Panc1 (cell line): ENCODE data around the gene C6orf163.

Experiments
- TCF7L2 ChIP-seq: IDR thresholded peaks from 2 replicates; pipeline ENCODE4 v1.6.1; 2011; ENCODE audit warnings: mild to moderate bottlenecking, low read depth, low read length, inconsistent platforms
- TF ChIP-seq, protein P1 (sequence below), 2 experiments: IDR thresholded peaks; 2 replicates each; pipeline ENCODE4 v1.6.1; 2011 to 2012; ENCODE audit warnings: low read depth in 2 of 2, control low read depth in 1 of 2, low read length in 1 of 2, mild to moderate bottlenecking in 1 of 2, moderate library complexity in 1 of 2; ENCODE audit not compliant: insufficient read depth in 1 of 2

DNA sequence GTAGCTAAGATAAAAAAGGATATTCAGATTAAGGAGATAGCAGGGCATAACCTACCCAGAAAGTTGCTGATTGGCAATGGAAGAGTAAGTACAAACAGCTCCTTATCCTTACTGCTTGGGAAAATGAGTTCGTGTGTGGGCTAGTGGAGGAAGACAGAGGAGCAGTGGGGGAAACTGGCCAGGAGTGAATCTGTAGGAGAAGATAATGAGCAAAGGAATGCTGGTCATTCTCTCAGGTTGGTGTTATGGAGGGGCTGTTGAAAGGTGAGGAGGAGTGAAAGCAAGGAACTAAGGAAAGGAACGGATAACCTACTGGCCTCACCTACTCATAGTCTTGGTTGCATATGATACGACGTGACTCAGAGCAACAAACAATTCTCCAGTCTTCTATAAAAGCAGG, 8.2 kb upstream of the C6orf163 start:
- TF ChIP-seq, protein P1, sequence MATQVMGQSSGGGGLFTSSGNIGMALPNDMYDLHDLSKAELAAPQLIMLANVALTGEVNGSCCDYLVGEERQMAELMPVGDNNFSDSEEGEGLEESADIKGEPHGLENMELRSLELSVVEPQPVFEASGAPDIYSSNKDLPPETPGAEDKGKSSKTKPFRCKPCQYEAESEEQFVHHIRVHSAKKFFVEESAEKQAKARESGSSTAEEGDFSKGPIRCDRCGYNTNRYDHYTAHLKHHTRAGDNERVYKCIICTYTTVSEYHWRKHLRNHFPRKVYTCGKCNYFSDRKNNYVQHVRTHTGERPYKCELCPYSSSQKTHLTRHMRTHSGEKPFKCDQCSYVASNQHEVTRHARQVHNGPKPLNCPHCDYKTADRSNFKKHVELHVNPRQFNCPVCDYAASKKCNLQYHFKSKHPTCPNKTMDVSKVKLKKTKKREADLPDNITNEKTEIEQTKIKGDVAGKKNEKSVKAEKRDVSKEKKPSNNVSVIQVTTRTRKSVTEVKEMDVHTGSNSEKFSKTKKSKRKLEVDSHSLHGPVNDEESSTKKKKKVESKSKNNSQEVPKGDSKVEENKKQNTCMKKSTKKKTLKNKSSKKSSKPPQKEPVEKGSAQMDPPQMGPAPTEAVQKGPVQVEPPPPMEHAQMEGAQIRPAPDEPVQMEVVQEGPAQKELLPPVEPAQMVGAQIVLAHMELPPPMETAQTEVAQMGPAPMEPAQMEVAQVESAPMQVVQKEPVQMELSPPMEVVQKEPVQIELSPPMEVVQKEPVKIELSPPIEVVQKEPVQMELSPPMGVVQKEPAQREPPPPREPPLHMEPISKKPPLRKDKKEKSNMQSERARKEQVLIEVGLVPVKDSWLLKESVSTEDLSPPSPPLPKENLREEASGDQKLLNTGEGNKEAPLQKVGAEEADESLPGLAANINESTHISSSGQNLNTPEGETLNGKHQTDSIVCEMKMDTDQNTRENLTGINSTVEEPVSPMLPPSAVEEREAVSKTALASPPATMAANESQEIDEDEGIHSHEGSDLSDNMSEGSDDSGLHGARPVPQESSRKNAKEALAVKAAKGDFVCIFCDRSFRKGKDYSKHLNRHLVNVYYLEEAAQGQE (IDR thresholded peaks at IDR 0.05; ENCODE audit: insufficient read depth in 1 of 2, low read depth in 2 of 2, low read length in 1 of 2), result no peak
- TF ChIP-seq TCF7L2, result no peak
